DND-41 (cell line): ENCODE results near the gene ISG15.

Experiments used
- ATAC-seq: fragments of 200-7000 bp; cut with Tn5 transposase; 3 replicates; pipeline ENCODE4 v1.9.1; 2021; ENCODE audit warnings: low read depth; ENCODE audit not compliant: insufficient read depth
- DNase-seq: peaks from one replicate; pipeline ENCODE4 v3.0.0-alpha.2; 2020
- H2AFZ ChIP-seq: 2 replicates; pipeline ENCODE4 v1.6.0; 2012; ENCODE audit warnings: low read depth, low read length
- H3K27ac ChIP-seq: 2 replicates; pipeline ENCODE4 v1.5.1; 2012; ENCODE audit warnings: low read length, inconsistent platforms
- H3K27me3 ChIP-seq: fragments of 200-600 bp; sonication (generic); 2 replicates; pipeline ENCODE4 v1.6.0; 2012; ENCODE audit warnings: low read length, mild to moderate bottlenecking, inconsistent platforms; ENCODE audit not compliant: insufficient read depth, poor library complexity
- H3K36me3 ChIP-seq: 2 replicates; pipeline ENCODE4 v1.5.1; 2012; ENCODE audit warnings: low read length, inconsistent platforms; ENCODE audit not compliant: insufficient read depth
- H3K4me1 ChIP-seq: 2 replicates; pipeline ENCODE4 v1.5.1; 2012; ENCODE audit warnings: mild to moderate bottlenecking, low read length; ENCODE audit not compliant: insufficient read depth
- H3K4me2 ChIP-seq: 2 replicates; pipeline ENCODE4 v1.6.0; 2012; ENCODE audit warnings: mild to moderate bottlenecking, moderate library complexity, low read length, inconsistent platforms; ENCODE audit not compliant: insufficient read depth
- H3K4me3 ChIP-seq, 2 experiments: fragments of 200-600 bp in 1 of 2; shearing (Covaris generic) in 1 of 2; 2 replicates each; pipeline ENCODE4 v1.5.1; 2012 to 2016; ENCODE audit warnings: inconsistent platforms in 2 of 2, low read length in 2 of 2, mild to moderate bottlenecking in 2 of 2, low read depth in 1 of 2, moderate library complexity in 1 of 2
- H3K79me2 ChIP-seq: 2 replicates; pipeline ENCODE4 v1.6.0; 2012; ENCODE audit warnings: low read length, inconsistent platforms; ENCODE audit not compliant: insufficient read depth
- H3K9ac ChIP-seq: 2 replicates; pipeline ENCODE4 v1.6.0; 2012; ENCODE audit warnings: low read depth, mild to moderate bottlenecking, inconsistent platforms, low read length, moderate library complexity
- H3K9me3 ChIP-seq: 2 replicates; pipeline ENCODE4 v1.5.1; 2012; ENCODE audit warnings: low read length, moderate library complexity, mild to moderate bottlenecking, inconsistent platforms; ENCODE audit not compliant: insufficient read depth, severe bottlenecking
- H4K20me1 ChIP-seq: 2 replicates; pipeline ENCODE4 v1.6.0; 2012; ENCODE audit warnings: low read length; ENCODE audit not compliant: insufficient read depth
- CTCF ChIP-seq: IDR thresholded peaks from 2 replicates; pipeline ENCODE4 v1.5.1; 2012; ENCODE audit warnings: borderline replicate concordance, low read length, moderate library complexity, mild to moderate bottlenecking; ENCODE audit not compliant: poor library complexity, severe bottlenecking; ENCODE audit errors: extremely low read depth
- EZH2 ChIP-seq: IDR thresholded peaks from 3 replicates; pipeline ENCODE4 v1.6.1; 2012; ENCODE audit warnings: borderline replicate concordance, low read depth, mild to moderate bottlenecking, moderate library complexity, low read length, inconsistent platforms; ENCODE audit not compliant: severe bottlenecking

The ISG15 gene

DNA sequence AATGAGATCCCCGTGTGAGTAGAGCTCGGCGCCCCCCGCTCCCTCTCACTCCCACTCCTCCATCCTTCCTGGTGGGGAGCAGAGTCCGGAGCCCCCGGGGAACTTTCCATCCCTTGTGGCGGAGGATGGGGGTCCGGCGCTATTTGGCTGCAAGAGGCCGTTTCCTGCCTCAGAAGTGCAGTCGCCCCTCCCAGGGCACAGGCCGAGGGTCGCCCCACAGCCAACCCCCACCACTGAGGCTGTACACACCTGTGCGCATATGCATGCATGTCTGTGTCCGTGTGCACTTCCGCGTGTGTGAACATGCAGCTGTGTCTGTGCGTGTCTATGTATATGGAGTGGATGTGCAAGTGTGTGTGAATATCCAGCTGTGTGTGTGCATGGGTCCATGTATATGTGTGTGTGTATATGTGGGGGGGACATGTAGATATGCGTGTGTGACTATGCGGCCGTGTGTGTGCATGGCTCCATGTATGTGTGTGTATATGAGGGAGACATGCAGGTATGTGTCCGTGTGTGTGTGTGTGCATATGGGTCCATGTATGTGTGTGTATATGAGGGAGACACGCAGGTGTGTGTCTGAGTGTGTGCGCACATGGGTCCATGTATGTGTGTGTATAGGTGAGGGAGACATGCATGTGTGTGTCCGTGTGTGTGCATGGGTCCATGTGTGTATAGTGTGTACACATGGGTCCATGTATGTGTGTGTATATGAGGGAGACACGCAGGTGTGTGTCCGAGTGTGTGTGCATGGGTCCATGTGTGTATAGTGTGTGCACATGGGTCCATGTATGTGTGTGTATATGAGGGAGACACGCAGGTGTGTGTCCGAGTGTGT is 38.9 kb downstream of the ISG15 start:
- TF ChIP-seq EZH2, result no peak
- no peak for TF ChIP-seq CTCF
- Histone ChIP-seq H3K4me3 (no peak overlapping the region), H4K20me1 (peaks cover 3% of the 10 kb centered on the region), H3K27ac (no peak overlapping the region), H2AFZ (no peak overlapping the region), H3K4me1 (no peaks in the 10 kb centered on the region), H3K79me2 (no peaks in the 10 kb centered on the region), H3K9ac (no peak overlapping the region), H3K4me2 (no peak overlapping the region), H3K9me3 (no peaks in the 10 kb centered on the region), H3K36me3 (peaks cover 6% of the 10 kb centered on the region), H3K27me3 (no peaks in the 10 kb centered on the region)
- ATAC-seq (no peak), DNase-seq (no peak)

- H3K9ac ChIP-seq, result no peak overlapping the region
- DNase-seq, result no peak
- TF ChIP-seq CTCF, result no peak
- no peak for TF ChIP-seq EZH2
- H3K79me2 ChIP-seq, result no peaks in the 10 kb centered on the region
- no peak overlapping the region for H2AFZ ChIP-seq
- no peaks in the 10 kb centered on the region for H3K4me1 ChIP-seq
- peaks cover 3% of the 10 kb centered on the region for H4K20me1 ChIP-seq
- no peak overlapping the region for H3K4me3 ChIP-seq
- ATAC-seq, result no peak
- no peaks in the 10 kb centered on the region for H3K27me3 ChIP-seq
- peaks cover 6% of the 10 kb centered on the region for H3K36me3 ChIP-seq
- H3K27ac ChIP-seq, result no peak overlapping the region
- no peak overlapping the region for H3K4me2 ChIP-seq
- H3K9me3 ChIP-seq, result no peaks in the 10 kb centered on the region
Observed at GRCh38 chr1:1053022-1053421, 39.7 kb downstream of the ISG15 start.

DNA sequence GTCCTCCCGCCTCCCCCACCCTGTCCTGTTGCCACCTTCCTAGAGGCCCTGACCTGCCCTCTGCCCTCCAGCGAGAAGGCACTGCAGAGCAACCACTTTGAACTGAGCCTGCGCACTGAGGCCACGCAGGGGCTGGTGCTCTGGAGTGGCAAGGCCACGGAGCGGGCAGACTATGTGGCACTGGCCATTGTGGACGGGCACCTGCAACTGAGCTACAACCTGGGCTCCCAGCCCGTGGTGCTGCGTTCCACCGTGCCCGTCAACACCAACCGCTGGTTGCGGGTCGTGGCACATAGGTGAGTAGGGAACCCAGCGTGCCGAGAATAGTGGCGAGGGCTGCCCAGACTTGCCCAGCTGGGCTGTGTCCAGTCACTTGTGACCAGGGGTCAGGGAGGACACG is 40.4 kb downstream of the ISG15 start:
- Histone ChIP-seq H3K4me2 (no peak overlapping the region), H2AFZ (no peak overlapping the region), H4K20me1 (peaks cover 3% of the 10 kb centered on the region), H3K4me1 (peaks cover 5% of the 10 kb centered on the region), H3K9me3 (no peaks in the 10 kb centered on the region), H3K4me3 (no peak overlapping the region), H3K79me2 (no peaks in the 10 kb centered on the region), H3K36me3 (peaks cover 6% of the 10 kb centered on the region), H3K9ac (no peak overlapping the region), H3K27me3 (peaks cover 5% of the 10 kb centered on the region), H3K27ac (no peak overlapping the region)
- TF ChIP-seq EZH2, result no peak
- no peak for TF ChIP-seq CTCF
- no peak for ATAC-seq
- no peak for DNase-seq
